ENCODE results near the gene TYR. TPM values are rescaled to one million over a fixed set of nuclear protein-coding genes. Genes with fewer than 3 reads are reported as not detected.
"Not testable (repeated sequence)": the region's sequence is repeated elsewhere in the genome, so short reads cannot be mapped to it uniquely, and the experiment has no call there.

TYR gene
- total RNA-seq, 1 experiment from 2014 or later = not detected

DNA sequence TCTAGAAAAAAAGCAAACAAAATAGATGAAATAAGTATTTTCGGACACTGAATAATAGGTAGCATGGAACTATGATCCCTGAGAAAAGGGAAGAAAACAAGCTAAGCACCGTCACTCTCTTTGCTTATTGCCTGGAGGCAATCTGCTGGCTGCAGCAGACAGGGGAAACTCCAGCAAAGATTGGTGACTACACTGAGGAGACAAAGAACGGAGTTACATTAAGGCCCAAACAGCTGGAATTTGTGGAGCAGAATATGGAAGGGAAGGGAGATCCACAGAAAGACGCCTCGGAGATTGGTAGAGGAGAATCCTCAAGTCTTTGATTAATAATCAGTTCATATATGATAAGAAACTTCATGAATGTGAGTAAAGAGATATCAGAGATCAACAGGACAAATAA is 150.2 kb downstream of the TYR start:
- TF ChIP-seq, protein P1, sequence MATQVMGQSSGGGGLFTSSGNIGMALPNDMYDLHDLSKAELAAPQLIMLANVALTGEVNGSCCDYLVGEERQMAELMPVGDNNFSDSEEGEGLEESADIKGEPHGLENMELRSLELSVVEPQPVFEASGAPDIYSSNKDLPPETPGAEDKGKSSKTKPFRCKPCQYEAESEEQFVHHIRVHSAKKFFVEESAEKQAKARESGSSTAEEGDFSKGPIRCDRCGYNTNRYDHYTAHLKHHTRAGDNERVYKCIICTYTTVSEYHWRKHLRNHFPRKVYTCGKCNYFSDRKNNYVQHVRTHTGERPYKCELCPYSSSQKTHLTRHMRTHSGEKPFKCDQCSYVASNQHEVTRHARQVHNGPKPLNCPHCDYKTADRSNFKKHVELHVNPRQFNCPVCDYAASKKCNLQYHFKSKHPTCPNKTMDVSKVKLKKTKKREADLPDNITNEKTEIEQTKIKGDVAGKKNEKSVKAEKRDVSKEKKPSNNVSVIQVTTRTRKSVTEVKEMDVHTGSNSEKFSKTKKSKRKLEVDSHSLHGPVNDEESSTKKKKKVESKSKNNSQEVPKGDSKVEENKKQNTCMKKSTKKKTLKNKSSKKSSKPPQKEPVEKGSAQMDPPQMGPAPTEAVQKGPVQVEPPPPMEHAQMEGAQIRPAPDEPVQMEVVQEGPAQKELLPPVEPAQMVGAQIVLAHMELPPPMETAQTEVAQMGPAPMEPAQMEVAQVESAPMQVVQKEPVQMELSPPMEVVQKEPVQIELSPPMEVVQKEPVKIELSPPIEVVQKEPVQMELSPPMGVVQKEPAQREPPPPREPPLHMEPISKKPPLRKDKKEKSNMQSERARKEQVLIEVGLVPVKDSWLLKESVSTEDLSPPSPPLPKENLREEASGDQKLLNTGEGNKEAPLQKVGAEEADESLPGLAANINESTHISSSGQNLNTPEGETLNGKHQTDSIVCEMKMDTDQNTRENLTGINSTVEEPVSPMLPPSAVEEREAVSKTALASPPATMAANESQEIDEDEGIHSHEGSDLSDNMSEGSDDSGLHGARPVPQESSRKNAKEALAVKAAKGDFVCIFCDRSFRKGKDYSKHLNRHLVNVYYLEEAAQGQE (IDR thresholded peaks at IDR 0.05; ENCODE audit: insufficient read depth in 1 of 2, low read depth in 2 of 2, low read length in 1 of 2) = no peak
- TF ChIP-seq, protein P2, sequence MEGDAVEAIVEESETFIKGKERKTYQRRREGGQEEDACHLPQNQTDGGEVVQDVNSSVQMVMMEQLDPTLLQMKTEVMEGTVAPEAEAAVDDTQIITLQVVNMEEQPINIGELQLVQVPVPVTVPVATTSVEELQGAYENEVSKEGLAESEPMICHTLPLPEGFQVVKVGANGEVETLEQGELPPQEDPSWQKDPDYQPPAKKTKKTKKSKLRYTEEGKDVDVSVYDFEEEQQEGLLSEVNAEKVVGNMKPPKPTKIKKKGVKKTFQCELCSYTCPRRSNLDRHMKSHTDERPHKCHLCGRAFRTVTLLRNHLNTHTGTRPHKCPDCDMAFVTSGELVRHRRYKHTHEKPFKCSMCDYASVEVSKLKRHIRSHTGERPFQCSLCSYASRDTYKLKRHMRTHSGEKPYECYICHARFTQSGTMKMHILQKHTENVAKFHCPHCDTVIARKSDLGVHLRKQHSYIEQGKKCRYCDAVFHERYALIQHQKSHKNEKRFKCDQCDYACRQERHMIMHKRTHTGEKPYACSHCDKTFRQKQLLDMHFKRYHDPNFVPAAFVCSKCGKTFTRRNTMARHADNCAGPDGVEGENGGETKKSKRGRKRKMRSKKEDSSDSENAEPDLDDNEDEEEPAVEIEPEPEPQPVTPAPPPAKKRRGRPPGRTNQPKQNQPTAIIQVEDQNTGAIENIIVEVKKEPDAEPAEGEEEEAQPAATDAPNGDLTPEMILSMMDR (IDR thresholded peaks at IDR 0.05) = no peak
- TF ChIP-seq POLR2AphosphoS5 (IDR thresholded peaks at IDR 0.05; ENCODE audit: low read depth, low read length) (no peak), TCF7L2 (IDR thresholded peaks at IDR 0.05; ENCODE audit: low read depth, low read length) (no peak), SIN3A (IDR thresholded peaks at IDR 0.05; ENCODE audit: borderline replicate concordance, insufficient read depth, low read depth, low read length) (no peak)
- Histone ChIP-seq H3K4me1 (ENCODE audit: control insufficient read depth, insufficient read depth, low read length) (no peaks in the 10 kb centered on the region), H3K36me3 (ENCODE audit: control insufficient read depth, insufficient read depth, low read length) (no peaks in the 10 kb centered on the region), H3K27ac (ENCODE audit: low read length) (no peak overlapping the region), H3K9me3 (ENCODE audit: control insufficient read depth, insufficient read depth, low read depth, low read length) (no peaks in the 10 kb centered on the region), H3K27me3 (ENCODE audit: control insufficient read depth, insufficient read depth, low read length) (no peaks in the 10 kb centered on the region), H3K4me3 (ENCODE audit: low read depth in 2 of 2, low read length in 2 of 2) (no peak overlapping the region)
- ATAC-seq (no peak), DNase-seq (ENCODE audit: low read depth, low spot score) (no peak)
- in situ Hi-C loops (cut with HindIII; ENCODE audit: low pct_unique_long_range_greater_than_20kb, low sequenced_read_pairs) = no loop called here
- intact Hi-C loops (cut with micrococcal nuclease; ENCODE audit: unreplicated experiment) = no loop called here
- BruUV-seq (replicated peaks) = no TSS peak
- CTCF ChIA-PET = no interaction called here
- POLR2A ChIA-PET = no interaction called here

- H3K9me3 ChIP-seq (ENCODE audit: control insufficient read depth, insufficient read depth, low read depth, low read length); H3K27me3 ChIP-seq (ENCODE audit: control insufficient read depth, insufficient read depth, low read length); CTCF ChIA-PET; POLR2A ChIA-PET; in situ Hi-C loops (cut with HindIII; ENCODE audit: low pct_unique_long_range_greater_than_20kb, low sequenced_read_pairs); intact Hi-C loops (cut with micrococcal nuclease; ENCODE audit: unreplicated experiment); H3K4me1 ChIP-seq (ENCODE audit: control insufficient read depth, insufficient read depth, low read length); DNase-seq (ENCODE audit: low read depth, low spot score); H3K4me3 ChIP-seq (ENCODE audit: low read depth in 2 of 2, low read length in 2 of 2); BruUV-seq (replicated peaks); ATAC-seq; H3K36me3 ChIP-seq (ENCODE audit: control insufficient read depth, insufficient read depth, low read length); H3K27ac ChIP-seq (ENCODE audit: low read length): not testable (repeated sequence)
Measured at GRCh38 chr11:89331940-89332339, 154.3 kb downstream of the TYR start.

- BruUV-seq (replicated peaks); H3K9me3 ChIP-seq (ENCODE audit: control insufficient read depth, insufficient read depth, low read depth, low read length); intact Hi-C loops (cut with micrococcal nuclease; ENCODE audit: unreplicated experiment); H3K4me1 ChIP-seq (ENCODE audit: control insufficient read depth, insufficient read depth, low read length); ATAC-seq; DNase-seq (ENCODE audit: low read depth, low spot score); POLR2A ChIA-PET; H3K27ac ChIP-seq (ENCODE audit: low read length); H3K36me3 ChIP-seq (ENCODE audit: control insufficient read depth, insufficient read depth, low read length); H3K4me3 ChIP-seq (ENCODE audit: low read depth in 2 of 2, low read length in 2 of 2); in situ Hi-C loops (cut with HindIII; ENCODE audit: low pct_unique_long_range_greater_than_20kb, low sequenced_read_pairs); H3K27me3 ChIP-seq (ENCODE audit: control insufficient read depth, insufficient read depth, low read length); CTCF ChIA-PET: not testable (repeated sequence)
- TF ChIP-seq, protein P2 (IDR thresholded peaks at IDR 0.05) = peak; percentile 7; the same call in 1 of the 2 replicates
Measured at GRCh38 chr11:89333704-89334103, 156.0 kb downstream of the TYR start.

- intact Hi-C loops (cut with micrococcal nuclease; ENCODE audit: unreplicated experiment); DNase-seq (ENCODE audit: low read depth, low spot score); H3K27me3 ChIP-seq (ENCODE audit: control insufficient read depth, insufficient read depth, low read length); POLR2A ChIA-PET; H3K27ac ChIP-seq (ENCODE audit: low read length); BruUV-seq (replicated peaks); CTCF ChIA-PET; H3K4me1 ChIP-seq (ENCODE audit: control insufficient read depth, insufficient read depth, low read length); ATAC-seq; in situ Hi-C loops (cut with HindIII; ENCODE audit: low pct_unique_long_range_greater_than_20kb, low sequenced_read_pairs); H3K36me3 ChIP-seq (ENCODE audit: control insufficient read depth, insufficient read depth, low read length); H3K4me3 ChIP-seq (ENCODE audit: low read depth in 2 of 2, low read length in 2 of 2); H3K9me3 ChIP-seq (ENCODE audit: control insufficient read depth, insufficient read depth, low read depth, low read length): not testable (repeated sequence)
Measured at GRCh38 chr11:89337100-89337650, 159.5 kb downstream of the TYR start.

DNA sequence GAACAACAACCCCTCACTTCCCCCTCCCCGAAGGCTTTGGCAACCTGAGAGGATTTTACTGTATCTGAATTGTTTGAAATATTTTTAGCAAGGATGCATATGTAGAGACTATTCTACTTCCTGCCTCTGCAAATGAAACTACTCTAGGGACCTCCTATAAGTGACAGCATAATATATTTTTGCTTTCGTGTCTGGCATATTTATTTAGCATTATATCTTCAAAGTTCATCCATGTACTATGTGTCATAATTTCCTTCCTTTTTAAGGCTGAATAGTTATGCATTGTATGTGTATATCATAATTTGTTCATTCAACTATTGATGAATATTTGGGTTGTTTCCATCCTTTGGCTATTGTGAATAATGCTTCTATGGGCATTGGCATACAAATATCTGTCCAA is 160.4 kb downstream of the TYR start:
- ATAC-seq; H3K4me3 ChIP-seq (ENCODE audit: low read depth in 2 of 2, low read length in 2 of 2); POLR2A ChIA-PET; intact Hi-C loops (cut with micrococcal nuclease; ENCODE audit: unreplicated experiment); H3K36me3 ChIP-seq (ENCODE audit: control insufficient read depth, insufficient read depth, low read length); H3K9me3 ChIP-seq (ENCODE audit: control insufficient read depth, insufficient read depth, low read depth, low read length); H3K27me3 ChIP-seq (ENCODE audit: control insufficient read depth, insufficient read depth, low read length); CTCF ChIA-PET; H3K27ac ChIP-seq (ENCODE audit: low read length); in situ Hi-C loops (cut with HindIII; ENCODE audit: low pct_unique_long_range_greater_than_20kb, low sequenced_read_pairs); BruUV-seq (replicated peaks); DNase-seq (ENCODE audit: low read depth, low spot score); H3K4me1 ChIP-seq (ENCODE audit: control insufficient read depth, insufficient read depth, low read length): not testable (repeated sequence)
